Heart left ventricle (tissue), 16 donors: ENCODE results near the gene TTC7B. TPM values are rescaled to one million over a fixed set of nuclear protein-coding genes. Genes with fewer than 3 reads are reported as not detected.

ENCODE experiments used
- ATAC-seq, 4 donors: fragments of 200-7000 bp; cut with Tn5 transposase; one replicate each; pipeline ENCODE4 v1.9.1; 2020 to 2022; ENCODE audit warnings: moderate library complexity in 4 of 4, mild to moderate bottlenecking in 3 of 4, moderate number of reproducible peaks in 1 of 4
- DNase-seq, 5 donors: peaks; one replicate each; pipeline ENCODE4 v3.0.0-alpha.2; 2020
- H3K27ac ChIP-seq, 12 donors: fragments of 200-600 bp; sonication (generic) in 4 of 12; one replicate each; pipeline versions ENCODE4 v1.5.0 to v1.8.0; 2016 to 2022; ENCODE audit warnings: mild to moderate bottlenecking in 2 of 12
- H3K27me3 ChIP-seq, 9 donors: fragments of 200-600 bp; sonication (generic) in 2 of 9; one replicate each; pipeline versions ENCODE4 v1.5.1 to v1.8.0; 2016 to 2022; ENCODE audit warnings: mild to moderate bottlenecking in 3 of 9
- H3K36me3 ChIP-seq, 9 donors: fragments of 200-600 bp; sonication (generic) in 2 of 9; one replicate each; pipeline versions ENCODE4 v1.5.0 to v1.8.0; 2018 to 2022; ENCODE audit warnings: mild to moderate bottlenecking in 2 of 9
- H3K4me1 ChIP-seq, 12 donors: fragments of 200-600 bp; sonication (generic) in 4 of 12; one replicate each; pipeline versions ENCODE4 v1.5.0 to v1.8.0; 2016 to 2022; ENCODE audit warnings: mild to moderate bottlenecking in 3 of 12
- H3K4me3 ChIP-seq, 12 donors: fragments of 200-600 bp; sonication (generic) in 4 of 12; one replicate each; pipeline versions ENCODE4 v1.5.0 to v1.8.0; 2017 to 2022; ENCODE audit warnings: mild to moderate bottlenecking in 9 of 12, moderate library complexity in 4 of 12
- H3K9me3 ChIP-seq, 12 donors: fragments of 200-600 bp; sonication (generic) in 4 of 12; one replicate each; pipeline versions ENCODE4 v1.5.0 to v1.8.0; 2016 to 2022; ENCODE audit warnings: mild to moderate bottlenecking in 1 of 12
- CTCF ChIP-seq, 12 donors: fragments of 200-600 bp; sonication (generic) in 4 of 12; IDR thresholded peaks; one replicate each; pipeline versions ENCODE4 v1.5.0 to v1.8.0; 2018 to 2022; ENCODE audit warnings: antibody characterized with exemption in 12 of 12, mild to moderate bottlenecking in 5 of 12
- POLR2A ChIP-seq, 2 donors: fragments of 450-650 bp; IDR thresholded peaks; one replicate each; pipeline ENCODE4 v1.6.1; 2017; ENCODE audit warnings: antibody characterized with exemption in 2 of 2, mild to moderate bottlenecking in 2 of 2, moderate library complexity in 2 of 2
- WGBS, 4 donors: extraction: QIAGEN DNeasy Blood & Tissue Kit in 2 of 4; methylation state at CpG; one replicate each; pipeline versions ENCODE4 v1.1.5 to v1.1.7; 2013 to 2018; 5-methylcytosine and 5-hydroxymethylcytosine counted together
- intact Hi-C, 10 donors: fragments of 100-400 bp; cut with DNase I; formaldehyde crosslinking; loops; one replicate each; pipeline versions ENCODE4 v1.11.1 to v1.14.2; 2022
- polyA plus RNA-seq, 2 donors: library from polyadenylated mRNA; stranded (reverse); fragments of 200-250 nt; gene quantifications; one replicate each; pipeline ENCODE4 v1.2.3, GENCODE V29; 2013
- total RNA-seq, 9 donors: library from RNA; depleted of rRNA in 2 of 9; stranded (reverse); fragments of >200 nt in 2 of 9; fragmentation: NEBNext Ultra II Directional in 3 of 9; extraction: Animal tissue kit (Norgen Biotek cat#: 25700) in 3 of 9; gene quantifications; one replicate each; pipeline versions ENCODE4 v1.1.0 to v1.2.4, GENCODE V29; 2016 to 2023
- donor health status: ischemic (EF 13 %, LVEDD 7.1; RV severe dilation, severe dysfunction).
- donor health status: healthy with polysubstance abuse.
- donor health status: DM: no; HTN: yes; CAD: no.
- donor health status: DM: no; HTN: no; CAD: no.
- donor health status: ischemic (EF 25% LVEDD 6.9; RV normal size, moderate dysfunction).
- donor health status: ischemic (EF 25% LVEDD 5.7; RV mildly dilated, moderate dysfunction).
- donor health status: healthy.
- donor health status: DM: yes; HTN: yes; CAD: no.
- donor health status: ischemic (EF 35%, LVEDD 5.7; RV mildly dilated, moderate dysfunction).
- donor health status: nonischemic (EF 11% LVEDD 7.7; RV severe dilation, severe dysfunction).
- donor health status: DM: yes; HTN: yes; CAD: no.
- donor health status: PGD.
- donor health status: ischemic (EF 29% LVEDD 5.4; RV normal size, mild dysfunction).
- donor health status: nonischemic (EF 23%, LVEDD 6.1; RV moderate dilation, normal function).

The TTC7B gene
- total and polyA plus RNA-seq, 11 donors: 20.3 to 76.1 (median 62.6) TPM

- Histone ChIP-seq H3K36me3 (no peaks in the 10 kb centered on the region), H3K9me3 (no peaks in the 10 kb centered on the region), H3K4me3 (peak overlapping the region; percentile 56 to 97 (median 79)), H3K27ac (peak overlapping the region in 4 of 12 donors; percentile 50 to 68 (median 60)), H3K27me3 (no peaks in the 10 kb centered on the region), H3K4me1 (peaks cover 2 to 39% (median 16%) of the 10 kb centered on the region in 12 donors)
- 2 to 15% (median 9%) methylated on average over 5 of the region's 5 CpGs for WGBS, 4 donors
- intact Hi-C loops: loop anchor here in 4 of 10 donors (5.0 to 10.0 kb wide), 3 partner anchors 51 to 93 kb away; no protein-coding TSS in a partner anchor
- peak in 1 of 5 donors; percentile 27 for DNase-seq
- TF ChIP-seq POLR2A (IDR thresholded peaks at IDR 0.05): no peak
- no peak for TF ChIP-seq CTCF (IDR thresholded peaks at IDR 0.05)
- ATAC-seq: peak in 1 of 4 donors; percentile 4
Measured at GRCh38 chr14:90815572-90815821, 733 bp downstream of the TTC7B start.

GRCh38 chr14:90814806-90815571 lies 1.2 kb downstream of the TTC7B start:
- peak overlapping the region; percentile 56 to 97 (median 79) for H3K4me3 ChIP-seq
- ATAC-seq (peak in 1 of 4 donors; percentile 6), DNase-seq (peak in 1 of 5 donors; percentile 41)
- no peaks in the 10 kb centered on the region for H3K27me3 ChIP-seq
- no peak for TF ChIP-seq POLR2A (IDR thresholded peaks at IDR 0.05)
- TF ChIP-seq CTCF (IDR thresholded peaks at IDR 0.05): no peak
- WGBS, 4 donors: 46 to 57% (median 51%) methylated on average over 13 of the region's 13 CpGs
- H3K36me3 ChIP-seq: no peaks in the 10 kb centered on the region
- intact Hi-C loops: loop anchor here in 6 of 10 donors (5.0 to 10.0 kb wide), 3 partner anchors 50 to 93 kb away; no protein-coding TSS in a partner anchor
- H3K9me3 ChIP-seq: no peaks in the 10 kb centered on the region
- peaks cover 2 to 44% (median 18%) of the 10 kb centered on the region in 12 donors for H3K4me1 ChIP-seq
- peak overlapping the region in 4 of 12 donors; percentile 50 to 68 (median 60) for H3K27ac ChIP-seq

GRCh38 chr14:90813442-90813841 lies 2.8 kb downstream of the TTC7B start:
- intact Hi-C loops: loop anchor here in 4 of 10 donors (5.0 to 10.0 kb wide), 2 partner anchors 49 to 51 kb away; no protein-coding TSS in a partner anchor
- H3K4me3 ChIP-seq: no peak overlapping the region
- no peaks in the 10 kb centered on the region for H3K9me3 ChIP-seq
- no peaks in the 10 kb centered on the region for H3K36me3 ChIP-seq
- no peak for TF ChIP-seq CTCF (IDR thresholded peaks at IDR 0.05)
- TF ChIP-seq POLR2A (IDR thresholded peaks at IDR 0.05): no peak
- ATAC-seq: no peak
- peaks cover 2 to 58% (median 24%) of the 10 kb centered on the region in 12 donors for H3K4me1 ChIP-seq
- H3K27ac ChIP-seq: no peak overlapping the region
- H3K27me3 ChIP-seq: no peaks in the 10 kb centered on the region
- WGBS, 4 donors: 80 to 89% (median 85%) methylated on average over 5 of the region's 5 CpGs
- peak in 1 of 5 donors; percentile 7 for DNase-seq

GRCh38 chr14:90812109-90812508 lies 4.1 kb downstream of the TTC7B start:
- intact Hi-C loops: loop anchor here in 4 of 10 donors (5.0 to 10.0 kb wide), 2 partner anchors 47 to 50 kb away; no protein-coding TSS in a partner anchor
- TF ChIP-seq CTCF (IDR thresholded peaks at IDR 0.05) (no peak), POLR2A (IDR thresholded peaks at IDR 0.05) (no peak)
- H3K4me1 ChIP-seq: peaks cover 2 to 72% (median 35%) of the 10 kb centered on the region in 12 donors
- H3K9me3 ChIP-seq: no peaks in the 10 kb centered on the region
- WGBS, 4 donors: 76 to 94% (median 88%) methylated on average over 3 to 5 of the region's 5 CpGs
- H3K27me3 ChIP-seq: no peaks in the 10 kb centered on the region
- DNase-seq (peak in 1 of 5 donors; percentile 48), ATAC-seq (no peak)
- H3K4me3 ChIP-seq: no peak overlapping the region
- H3K27ac ChIP-seq: no peak overlapping the region
- no peaks in the 10 kb centered on the region for H3K36me3 ChIP-seq
